SJCRH30 (cell line): ENCODE measurements around the gene FYN. TPM values are rescaled to one million over a fixed set of nuclear protein-coding genes. Genes with fewer than 3 reads are reported as not detected.
A peak's percentile ranks its signal among the peaks of the same experiment; 100 is the strongest.

ENCODE experiments used
- DNase-seq, 2 experiments: peaks; one replicate each; pipeline ENCODE4 v3.0.0-alpha.2; 2015 to 2020
- H3K27ac ChIP-seq: fragments of 250-450 bp; sonication (Bioruptor Pico); 2 replicates; pipeline ENCODE4 v1.5.1; 2020; ENCODE audit warnings: mild to moderate bottlenecking, moderate library complexity
- H3K27me3 ChIP-seq: fragments of 250-450 bp; sonication (Bioruptor Pico); 2 replicates; pipeline ENCODE4 v1.5.1; 2020; ENCODE audit warnings: mild to moderate bottlenecking, moderate library complexity
- H3K36me3 ChIP-seq: fragments of 250-450 bp; sonication (Bioruptor Pico); 2 replicates; pipeline ENCODE4 v1.5.1; 2020; ENCODE audit warnings: mild to moderate bottlenecking, moderate library complexity
- H3K4me1 ChIP-seq: fragments of 250-450 bp; sonication (Bioruptor Pico); 2 replicates; pipeline ENCODE4 v1.5.1; 2020; ENCODE audit warnings: mild to moderate bottlenecking, moderate library complexity
- H3K4me3 ChIP-seq: fragments of 250-450 bp; sonication (Bioruptor Pico); 2 replicates; pipeline ENCODE4 v1.5.1; 2020; ENCODE audit warnings: mild to moderate bottlenecking, moderate library complexity
- H3K9me3 ChIP-seq: fragments of 250-450 bp; sonication (Bioruptor Pico); replicated peaks from 2 replicates; pipeline ENCODE4 v1.5.1; 2020; ENCODE audit warnings: mild to moderate bottlenecking, moderate library complexity
- total RNA-seq: library from RNA; depleted of rRNA; stranded (reverse); fragments of >200 nt; shearing (Covaris generic); gene quantifications from 2 replicates; pipeline ENCODE4 v1.2.3, GENCODE V29; 2014

FYN gene
- total RNA-seq, 1 experiment from 2014 or later, result 57.1 TPM

- no peak overlapping the region for H3K4me3 ChIP-seq
- no peaks in the 10 kb centered on the region for H3K36me3 ChIP-seq
- no peak overlapping the region for H3K27ac ChIP-seq
- H3K27me3 ChIP-seq, result no peaks in the 10 kb centered on the region
- DNase-seq, result peak in 1 of 2 experiments; percentile 41
- H3K4me1 ChIP-seq, result peaks cover 16% of the 10 kb centered on the region
- no peaks in the 10 kb centered on the region for H3K9me3 ChIP-seq
These were observed 211.7 kb downstream of the FYN start for GRCh38 chr6:111661541-111662061.

DNA sequence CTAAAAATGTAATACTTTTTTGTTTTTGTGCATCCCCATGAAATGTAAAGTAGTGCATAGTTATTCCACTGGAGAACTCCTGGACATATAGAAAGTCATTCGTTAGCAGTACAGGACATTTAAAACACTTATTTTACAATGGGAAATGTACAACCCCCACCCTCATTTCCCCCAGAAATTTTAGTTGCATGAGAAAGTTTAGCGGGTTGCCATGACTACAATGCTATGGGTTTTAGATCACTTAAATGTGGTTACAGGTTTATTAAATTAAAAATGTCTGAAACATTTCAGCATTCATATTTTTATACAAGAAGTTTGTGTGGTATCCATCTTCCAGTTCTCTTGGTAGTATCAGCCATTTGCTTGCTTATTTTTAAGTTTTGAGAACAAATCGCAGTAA is 212.7 kb downstream of the FYN start:
- H3K9me3 ChIP-seq, result no peaks in the 10 kb centered on the region
- H3K4me1 ChIP-seq, result peaks cover 16% of the 10 kb centered on the region
- no peaks in the 10 kb centered on the region for H3K36me3 ChIP-seq
- H3K27ac ChIP-seq, result no peak overlapping the region
- DNase-seq, result no peak
- H3K4me3 ChIP-seq, result no peak overlapping the region
- H3K27me3 ChIP-seq, result no peaks in the 10 kb centered on the region

DNA sequence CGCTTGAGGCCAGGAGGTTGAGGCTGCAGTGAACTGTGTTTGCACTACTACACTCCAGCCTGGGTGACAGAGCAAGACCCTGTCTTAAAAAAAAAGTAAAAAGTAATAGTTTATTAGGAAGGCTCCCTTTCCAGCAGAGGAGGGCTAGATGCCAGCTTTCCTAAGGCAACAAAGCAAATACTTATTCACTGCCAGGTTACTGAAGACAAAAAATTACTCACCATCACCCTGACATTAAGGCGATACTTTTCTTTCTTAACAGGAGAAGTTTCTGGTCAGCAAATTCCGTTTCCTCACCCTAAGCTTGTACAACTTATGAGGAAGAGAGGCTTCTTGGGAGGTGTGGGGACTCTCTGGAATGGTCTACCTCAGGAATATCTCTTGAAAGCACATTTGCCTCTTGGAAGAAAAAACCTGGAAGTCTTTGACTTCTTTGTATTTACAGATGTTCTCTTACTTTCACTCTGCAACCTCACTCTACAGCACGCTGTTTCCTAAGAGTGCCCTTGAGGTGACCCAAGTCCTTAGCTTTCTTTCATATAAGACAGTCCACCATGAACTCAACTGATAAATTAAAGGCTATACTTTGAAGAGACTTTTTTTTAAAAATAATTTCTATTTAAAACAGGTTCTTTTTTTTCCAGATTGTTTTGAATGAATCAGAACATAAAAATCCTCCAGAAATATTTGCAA is 214.6 kb downstream of the FYN start:
- Histone ChIP-seq H3K36me3 (no peaks in the 10 kb centered on the region), H3K4me1 (peaks cover 8% of the 10 kb centered on the region), H3K4me3 (no peak overlapping the region), H3K9me3 (no peaks in the 10 kb centered on the region), H3K27me3 (no peaks in the 10 kb centered on the region), H3K27ac (no peak overlapping the region)
- no peak for DNase-seq

GRCh38 chr6:111657146-111657545 is 216.1 kb downstream of the FYN start:
- DNase-seq, result no peak
- no peak overlapping the region for H3K27ac ChIP-seq
- H3K36me3 ChIP-seq, result no peaks in the 10 kb centered on the region

GRCh38 chr6:111653979-111654378 is 219.3 kb downstream of the FYN start:
- H3K27ac ChIP-seq, result no peak overlapping the region
- no peaks in the 10 kb centered on the region for H3K9me3 ChIP-seq
- no peak for DNase-seq
- no peaks in the 10 kb centered on the region for H3K27me3 ChIP-seq
- H3K4me1 ChIP-seq, result peaks cover 4% of the 10 kb centered on the region; the same call in 1 of the 2 replicates
- H3K4me3 ChIP-seq, result no peak overlapping the region
- H3K36me3 ChIP-seq, result no peaks in the 10 kb centered on the region

More at GRCh38 chr6:111657146-111657545, 216.1 kb downstream of the FYN start:
- no peaks in the 10 kb centered on the region for H3K9me3 ChIP-seq
- peaks cover 4% of the 10 kb centered on the region; the same call in 1 of the 2 replicates for H3K4me1 ChIP-seq
- no peaks in the 10 kb centered on the region for H3K27me3 ChIP-seq
- no peak overlapping the region for H3K4me3 ChIP-seq

DNA sequence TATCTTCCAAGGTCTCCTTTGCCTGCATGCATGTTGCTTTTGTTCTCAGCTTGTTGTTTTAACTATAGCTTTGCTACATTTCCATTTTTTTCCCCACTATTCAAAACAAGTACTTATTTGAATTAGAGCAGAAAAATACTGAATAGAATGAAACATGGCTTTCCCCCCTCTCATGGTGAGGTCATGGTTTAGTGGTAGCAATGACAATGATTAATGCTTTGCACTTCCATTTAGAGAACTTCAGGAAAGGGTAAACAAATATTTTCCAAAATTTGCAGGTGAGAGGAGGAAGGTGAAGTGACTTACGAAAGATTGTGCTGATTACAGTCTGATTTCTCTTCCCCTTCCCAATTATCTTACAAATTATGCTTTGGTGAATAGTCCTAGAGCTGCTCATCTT is 219.8 kb downstream of the FYN start:
- Histone ChIP-seq H3K27me3 (no peaks in the 10 kb centered on the region), H3K36me3 (no peaks in the 10 kb centered on the region), H3K4me1 (peaks cover 4% of the 10 kb centered on the region; the same call in 1 of the 2 replicates), H3K9me3 (no peaks in the 10 kb centered on the region), H3K27ac (no peak overlapping the region), H3K4me3 (no peak overlapping the region)
- no peak for DNase-seq

DNA sequence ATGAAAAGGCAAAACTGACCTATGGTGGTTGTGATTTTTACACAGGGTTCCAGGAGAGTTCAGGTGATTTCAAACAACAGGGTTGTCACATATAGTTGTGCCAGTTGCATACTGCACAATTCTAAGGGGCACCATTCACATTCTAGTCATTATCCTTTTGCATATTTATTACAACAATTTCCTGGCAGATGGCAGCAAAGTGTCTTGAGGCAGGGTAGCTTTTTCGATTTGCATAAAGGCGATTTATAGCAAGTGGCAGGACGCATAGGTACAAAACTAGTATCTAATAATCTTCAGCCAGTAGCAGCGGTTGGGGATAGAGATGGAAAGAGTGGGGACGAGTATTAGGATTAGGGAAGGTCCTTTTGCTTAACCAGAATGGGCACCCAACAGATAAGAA is 221.1 kb downstream of the FYN start:
- Histone ChIP-seq H3K27me3 (no peaks in the 10 kb centered on the region), H3K9me3 (no peaks in the 10 kb centered on the region), H3K36me3 (no peaks in the 10 kb centered on the region), H3K4me3 (no peak overlapping the region), H3K4me1 (peaks cover 2% of the 10 kb centered on the region; the same call in 1 of the 2 replicates), H3K27ac (no peak overlapping the region)
- DNase-seq, result no peak

GRCh38 chr6:111651185-111652034 is 221.8 kb downstream of the FYN start:
- no peaks in the 10 kb centered on the region for H3K36me3 ChIP-seq
- no peak overlapping the region for H3K27ac ChIP-seq
- no peaks in the 10 kb centered on the region for H3K27me3 ChIP-seq
- H3K9me3 ChIP-seq, result no peaks in the 10 kb centered on the region
- no peaks in the 10 kb centered on the region for H3K4me1 ChIP-seq
- H3K4me3 ChIP-seq, result no peak overlapping the region
- no peak for DNase-seq

DNA sequence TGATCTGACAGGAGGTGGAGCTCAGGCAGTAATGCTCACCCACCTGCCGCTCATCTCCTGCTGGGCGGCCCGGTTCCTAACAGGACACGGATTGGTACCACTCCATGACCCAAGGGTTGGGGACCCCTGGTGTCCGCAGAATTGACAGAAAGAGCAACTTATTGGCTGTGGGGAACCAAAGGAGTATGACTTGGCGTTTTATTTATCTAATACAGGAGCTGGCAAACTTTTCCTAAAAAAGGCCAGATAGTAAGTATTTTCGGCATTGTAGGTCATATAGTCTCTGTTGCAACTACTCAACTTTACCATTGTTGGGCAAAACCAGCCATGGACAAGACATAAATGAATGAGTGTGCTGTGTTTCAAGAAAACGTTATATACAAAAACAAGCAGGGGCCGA is 223.2 kb downstream of the FYN start:
- no peaks in the 10 kb centered on the region for H3K36me3 ChIP-seq
- no peaks in the 10 kb centered on the region for H3K4me1 ChIP-seq
- DNase-seq, result no peak
- H3K4me3 ChIP-seq, result no peak overlapping the region
- H3K27me3 ChIP-seq, result no peaks in the 10 kb centered on the region
- no peaks in the 10 kb centered on the region for H3K9me3 ChIP-seq
- no peak overlapping the region for H3K27ac ChIP-seq

DNA sequence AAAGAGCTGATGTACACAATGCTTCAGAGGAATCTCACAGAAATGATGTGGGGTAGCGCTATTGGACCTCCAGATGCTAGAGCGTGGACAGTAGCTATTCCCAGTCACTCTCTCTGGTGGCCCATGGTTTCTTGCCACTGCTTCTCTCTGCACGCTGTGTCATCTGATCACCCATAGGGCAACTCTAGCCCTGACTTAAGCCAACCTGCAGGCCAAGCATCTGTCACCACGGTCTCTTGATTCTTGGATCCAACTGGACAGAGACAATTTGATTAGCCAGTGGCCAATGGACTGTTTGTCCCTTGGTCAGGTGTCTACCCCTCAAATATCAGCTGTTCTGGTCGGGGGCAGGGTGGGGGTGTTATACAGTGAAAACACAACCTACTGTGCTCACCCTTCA is 225.2 kb downstream of the FYN start:
- Histone ChIP-seq H3K36me3 (no peaks in the 10 kb centered on the region), H3K27ac (no peak overlapping the region), H3K4me3 (no peak overlapping the region), H3K4me1 (no peaks in the 10 kb centered on the region), H3K9me3 (no peaks in the 10 kb centered on the region), H3K27me3 (no peaks in the 10 kb centered on the region)
- DNase-seq, result no peak

- Histone ChIP-seq H3K4me1 (no peaks in the 10 kb centered on the region), H3K9me3 (no peaks in the 10 kb centered on the region), H3K27me3 (no peaks in the 10 kb centered on the region), H3K4me3 (no peak overlapping the region), H3K36me3 (no peaks in the 10 kb centered on the region), H3K27ac (no peak overlapping the region)
- peak; percentile 41 to 62 for DNase-seq
These were observed 226.3 kb downstream of the FYN start for GRCh38 chr6:111646942-111647341.

DNA sequence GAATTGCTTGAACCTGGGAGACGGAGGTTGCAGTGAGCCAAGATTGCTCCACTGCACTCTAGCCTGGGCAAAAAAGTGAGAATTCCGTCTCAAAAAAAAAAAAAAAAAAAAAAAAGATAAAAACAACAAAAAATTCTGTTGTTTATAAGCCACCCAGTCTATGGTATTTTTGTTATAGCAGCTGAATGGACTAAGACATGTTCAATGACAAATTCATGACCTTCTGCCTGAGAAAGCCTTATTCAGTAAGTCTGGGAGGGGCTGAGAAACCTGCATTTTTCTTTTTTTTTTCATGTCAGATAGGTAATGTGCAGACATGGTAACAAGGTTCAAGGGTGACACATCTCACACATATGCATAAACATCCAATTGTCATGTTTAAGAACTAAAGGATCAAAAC is 227.2 kb downstream of the FYN start:
- Histone ChIP-seq H3K4me1 (no peaks in the 10 kb centered on the region), H3K27ac (no peak overlapping the region), H3K27me3 (no peaks in the 10 kb centered on the region), H3K4me3 (no peak overlapping the region), H3K36me3 (no peaks in the 10 kb centered on the region), H3K9me3 (no peaks in the 10 kb centered on the region)
- no peak for DNase-seq

- no peak for DNase-seq
These were observed 228.3 kb downstream of the FYN start for GRCh38 chr6:111644893-111645430.

DNA sequence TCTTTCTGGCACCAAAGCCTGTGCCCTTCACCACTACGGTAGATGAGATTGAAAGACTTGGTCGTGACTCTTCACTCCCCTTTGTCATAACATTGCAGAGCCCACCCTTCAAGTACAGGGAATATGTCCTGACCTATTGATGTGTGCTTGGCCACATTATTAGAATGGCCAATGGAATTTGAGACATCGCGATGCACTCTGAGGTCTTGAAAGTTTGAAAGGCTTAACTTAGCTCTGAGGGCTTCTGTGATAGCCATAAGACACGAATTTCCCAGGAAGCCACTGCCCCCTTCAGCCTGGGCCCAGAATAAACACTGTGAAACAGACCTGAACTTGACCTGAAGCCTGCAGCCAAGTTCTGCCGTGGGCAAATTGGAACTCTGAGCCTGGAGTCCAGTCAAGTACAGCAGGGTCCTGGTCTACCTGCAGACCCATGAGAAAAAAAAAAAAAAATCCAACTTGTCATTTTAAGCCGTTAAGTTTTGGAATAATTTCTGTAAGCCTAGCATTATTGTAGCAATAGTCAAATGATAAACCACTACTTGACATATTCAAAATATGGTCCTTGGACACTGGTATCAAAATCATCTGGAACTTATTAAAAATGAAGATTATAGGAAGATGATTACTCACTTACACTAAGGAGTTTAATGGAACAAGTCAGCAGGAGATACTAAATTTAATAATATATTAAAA is 230.6 kb downstream of the FYN start:
- Histone ChIP-seq H3K9me3 (peaks cover 4% of the 10 kb centered on the region; the same call in 1 of the 2 replicates), H3K4me1 (no peaks in the 10 kb centered on the region), H3K27ac (no peak overlapping the region), H3K36me3 (no peaks in the 10 kb centered on the region), H3K4me3 (no peak overlapping the region), H3K27me3 (no peaks in the 10 kb centered on the region)
- DNase-seq, result peak; percentile 66 to 81

More at GRCh38 chr6:111644893-111645430, 228.3 kb downstream of the FYN start:
- Histone ChIP-seq H3K4me1 (no peaks in the 10 kb centered on the region), H3K9me3 (no peaks in the 10 kb centered on the region), H3K36me3 (no peaks in the 10 kb centered on the region), H3K4me3 (no peak overlapping the region), H3K27me3 (no peaks in the 10 kb centered on the region), H3K27ac (no peak overlapping the region)
